Iris pigment epithelial cell (primary cell): ENCODE measurements around the gene C6orf136.
A peak's percentile ranks its signal among the peaks of the same experiment; 100 is the strongest.

Source experiments
- DNase-seq: peaks from one replicate; pipeline ENCODE4 v3.0.0-alpha.2; 2011; ENCODE audit warnings: low read depth

C6orf136 gene

DNA sequence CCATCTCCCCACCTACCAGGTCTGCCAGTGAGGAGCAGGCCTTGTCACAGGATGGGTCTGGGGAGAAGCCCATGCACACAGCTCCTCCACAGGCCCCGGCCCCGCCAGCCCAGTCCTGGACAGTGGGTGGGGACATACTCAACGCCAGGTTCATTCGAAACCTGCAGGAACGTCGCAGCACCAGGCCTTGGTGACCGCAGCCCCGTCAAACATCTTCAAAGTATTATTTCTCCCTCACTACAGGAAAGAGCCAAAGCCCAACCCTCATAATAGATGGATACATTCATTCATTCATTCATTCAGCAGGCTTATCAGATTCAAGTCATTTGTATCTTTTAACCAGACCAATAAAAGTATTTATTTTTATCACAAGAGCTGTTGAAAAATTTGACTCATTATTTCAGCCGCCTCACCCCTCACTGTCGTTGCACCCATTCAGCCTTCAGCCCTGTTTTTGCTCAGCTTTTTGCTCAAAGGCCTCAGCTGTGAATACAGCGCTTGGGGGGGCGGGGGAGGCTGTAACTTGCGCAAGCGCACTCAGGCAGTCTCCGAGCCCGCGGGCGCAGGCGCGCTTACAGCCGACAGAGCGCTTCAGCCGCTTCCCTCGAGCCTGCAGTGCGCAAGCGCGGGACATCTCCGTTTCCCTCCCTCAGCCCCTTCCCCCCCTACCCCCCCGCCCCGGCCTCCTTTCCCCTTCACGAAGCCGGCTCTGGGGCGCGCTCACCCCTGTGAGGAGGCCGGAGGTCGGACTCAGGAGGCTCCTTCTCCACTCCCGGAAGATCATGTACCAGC, at the start of gene C6orf136:
Gene C6orf136, plus strand, starts transcription at position 684 of the 792 bp plus-strand sequence. Its CDS starts 99 bp downstream, at position 783.
- DNase-seq: peak; percentile 91

- peak; percentile 78 for DNase-seq
Observed at GRCh38 chr6:30597315-30598144, 49.4 kb upstream of the C6orf136 start.

- no peak for DNase-seq
Observed at GRCh38 chr6:30598912-30599624, 47.9 kb upstream of the C6orf136 start.

DNA sequence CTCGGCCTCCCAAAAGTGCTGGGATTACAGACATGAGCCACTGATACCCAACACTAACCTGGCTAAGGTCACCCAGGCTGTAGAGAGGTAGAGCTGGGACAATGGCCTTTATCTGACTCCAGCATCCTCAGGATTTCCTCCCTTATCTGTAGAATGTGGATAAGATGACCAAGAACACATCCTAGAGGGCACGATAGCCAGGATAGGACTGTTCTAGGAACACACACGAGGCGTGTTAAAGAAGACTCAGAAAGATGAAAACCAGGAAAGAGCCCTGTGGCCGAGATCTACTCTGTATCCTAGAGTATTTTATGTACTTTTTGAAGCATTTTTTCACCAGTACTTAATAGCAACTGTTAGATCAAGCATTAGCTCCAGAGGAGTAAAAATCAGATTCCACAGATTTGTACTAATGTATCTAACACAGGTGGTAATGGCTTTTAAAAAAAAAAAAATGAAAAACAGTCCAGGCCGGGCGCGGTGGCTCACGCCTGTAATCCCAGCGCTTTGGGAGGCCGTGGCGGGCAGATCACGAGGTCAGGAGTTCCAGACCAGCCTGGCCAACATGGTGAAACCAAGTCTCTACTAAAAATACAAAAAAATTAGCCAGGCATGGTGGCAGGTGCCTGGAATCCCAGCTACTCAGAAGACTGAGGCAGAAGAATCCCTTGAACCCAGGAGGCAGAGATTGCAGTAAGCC, 47.2 kb upstream of the C6orf136 start:
- DNase-seq: no peak

- no peak for DNase-seq
Observed at GRCh38 chr6:30600451-30600961, 46.4 kb upstream of the C6orf136 start.

- DNase-seq: no peak
Observed at GRCh38 chr6:30601436-30601814, 45.5 kb upstream of the C6orf136 start.

DNA sequence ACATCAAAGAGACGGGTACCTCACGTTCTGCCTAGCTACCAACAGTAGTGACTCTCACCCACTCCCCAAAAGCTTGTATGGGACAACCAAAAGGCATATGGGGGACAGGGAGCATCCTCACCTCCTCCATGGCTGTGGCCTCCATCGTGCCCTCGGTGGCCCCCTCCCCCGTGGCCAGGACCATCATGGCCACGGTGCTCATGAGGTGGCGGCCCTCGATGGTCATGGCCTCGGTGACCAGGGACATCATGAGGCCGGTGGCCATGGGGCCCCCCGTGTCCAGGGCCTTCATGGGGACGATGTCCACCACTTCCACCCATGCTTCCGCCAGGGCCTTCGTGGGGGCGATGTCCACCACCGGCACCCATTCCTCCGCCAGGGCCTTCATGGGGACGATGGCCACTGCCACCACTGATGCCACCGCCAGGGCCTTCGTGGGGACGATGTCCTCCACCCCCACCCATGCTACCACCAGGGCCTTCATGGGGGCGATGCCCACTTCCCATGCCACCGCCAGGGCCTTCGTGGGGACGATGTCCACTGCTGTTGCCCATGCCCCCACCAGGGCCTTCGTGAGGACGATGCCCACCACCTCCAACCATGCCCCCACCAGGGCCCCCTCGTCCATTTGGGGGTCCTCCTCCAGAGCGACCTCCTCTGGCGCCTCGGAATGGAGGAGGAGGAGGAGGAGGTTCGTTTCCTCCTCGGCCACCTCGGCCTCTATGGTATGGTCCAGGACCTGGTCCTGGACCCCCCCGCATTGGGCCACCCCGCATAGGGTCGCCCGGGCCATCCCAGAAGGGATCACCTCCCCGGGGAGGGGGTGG, 44.9 kb upstream of the C6orf136 start:
- no peak for DNase-seq

- no peak for DNase-seq
Observed at GRCh38 chr6:30603961-30604360, 43.0 kb upstream of the C6orf136 start.

DNA sequence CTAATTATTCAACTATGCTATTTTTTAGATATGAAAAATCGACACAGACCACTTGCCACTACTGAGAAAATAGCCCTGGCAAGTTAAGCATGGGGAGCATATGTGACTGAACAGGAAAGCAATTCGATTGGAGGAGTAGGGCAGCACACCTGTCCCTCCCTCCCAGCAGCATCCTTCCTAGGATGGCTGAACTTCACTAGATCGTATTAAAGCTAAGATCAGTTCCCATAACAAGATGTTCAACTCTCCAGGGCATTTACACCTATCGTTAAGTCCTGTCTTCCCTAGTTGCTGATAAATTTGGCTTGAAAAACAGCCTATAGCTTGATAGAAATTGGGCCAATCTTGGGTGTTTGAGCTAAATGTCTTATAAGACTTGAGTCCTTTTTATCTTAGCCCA, 36.9 kb upstream of the C6orf136 start:
- no peak for DNase-seq

GRCh38 chr6:30611150-30611855, 35.6 kb upstream of the C6orf136 start:
- DNase-seq: no peak

GRCh38 chr6:30611856-30612194, 35.1 kb upstream of the C6orf136 start:
- no peak for DNase-seq

DNA sequence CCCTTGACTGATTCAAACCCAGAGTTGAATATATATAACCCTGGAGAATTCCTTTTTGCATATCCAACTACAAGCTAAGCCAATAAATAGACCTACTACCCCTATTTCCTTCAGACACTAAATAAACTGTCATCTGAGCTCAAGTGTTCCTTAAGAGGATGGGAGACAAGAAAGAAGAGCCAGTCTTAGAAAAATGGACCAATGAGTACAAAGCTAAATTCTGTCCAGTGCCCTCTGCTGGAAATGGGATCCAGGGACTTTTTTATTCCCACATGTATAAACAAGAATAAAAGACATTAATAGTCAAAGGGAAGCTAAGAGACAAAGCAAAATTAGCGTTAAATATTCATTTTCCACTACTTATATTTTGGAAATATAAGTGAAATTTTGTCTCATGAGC, 34.7 kb upstream of the C6orf136 start:
- DNase-seq: peak; percentile 48

- peak; percentile 77 for DNase-seq
Observed at GRCh38 chr6:30612687-30613248, 34.2 kb upstream of the C6orf136 start.

DNA sequence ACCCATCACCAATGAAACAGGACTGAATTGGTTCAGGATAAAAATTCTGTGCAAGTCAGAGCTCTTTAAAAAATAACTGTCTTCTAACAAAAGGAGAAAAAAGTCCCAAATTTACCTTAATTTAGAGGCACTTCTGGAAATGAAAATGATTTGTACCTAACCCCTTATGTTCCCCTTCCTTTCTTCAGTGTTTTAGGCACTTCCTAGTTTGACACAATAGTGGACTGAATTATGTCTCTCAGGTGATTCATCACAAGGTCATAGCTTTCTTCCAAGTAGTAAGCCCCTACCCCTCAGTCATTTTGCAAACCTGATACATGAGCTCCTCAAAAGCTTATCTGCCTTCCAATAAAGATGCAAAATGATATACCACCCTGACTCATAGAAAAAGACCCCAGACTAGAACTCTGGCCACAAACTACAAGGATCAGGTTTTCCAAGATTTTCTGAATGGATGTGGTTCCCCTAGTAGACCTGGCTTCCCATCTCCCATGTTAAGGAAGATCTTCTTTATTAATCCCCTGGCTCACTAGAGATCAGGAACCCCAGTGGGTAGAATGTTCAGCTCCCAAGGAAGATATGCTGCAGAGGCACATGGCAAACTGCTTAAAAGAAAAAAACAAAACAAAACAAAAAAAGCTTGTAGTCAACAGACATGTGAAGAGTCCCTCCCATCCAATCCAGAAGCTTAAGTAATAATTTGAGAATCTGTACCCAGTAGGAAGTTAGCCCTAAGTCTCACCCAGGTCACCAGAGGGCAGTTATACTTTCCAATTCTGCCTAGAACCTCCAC, 33.5 kb upstream of the C6orf136 start:
- no peak for DNase-seq

- no peak for DNase-seq
Observed at GRCh38 chr6:30614044-30614842, 32.7 kb upstream of the C6orf136 start.

DNA sequence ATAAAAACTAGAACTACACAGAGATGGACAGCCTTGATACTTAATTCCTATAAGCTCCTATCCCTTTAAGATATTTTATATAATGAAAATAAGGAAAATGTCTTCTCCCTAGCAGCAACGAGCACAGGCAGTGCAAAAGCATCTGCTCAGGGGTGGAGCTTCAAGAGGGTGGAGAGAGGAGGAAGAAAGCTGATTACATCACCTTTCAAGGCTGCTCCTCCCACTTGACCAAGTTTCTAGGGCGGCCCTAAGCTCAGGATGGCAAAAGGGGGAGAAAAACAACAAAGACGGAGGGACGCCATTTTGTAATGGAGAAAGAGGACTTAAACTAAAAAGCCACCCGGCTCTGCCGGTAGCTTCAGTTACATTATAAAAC, 32.1 kb upstream of the C6orf136 start:
- DNase-seq: peak; percentile 98

- peak; percentile 83 for DNase-seq
Observed at GRCh38 chr6:30615219-30615957, 31.5 kb upstream of the C6orf136 start.
